Activated B cell treated with CpG ODN at 0.5 μM for 24 hours (primary cell): ENCODE results near the gene ACAP2. TPM values are rescaled to one million over a fixed set of nuclear protein-coding genes. Genes with fewer than 3 reads are reported as not detected.

Source experiments
- ATAC-seq: fragments of 200-7000 bp; cut with Tn5 transposase; one replicate; pipeline ENCODE4 v1.10.0; 2021; ENCODE audit warnings: low read depth, mild to moderate bottlenecking, moderate library complexity
- CTCF ChIA-PET: fragments of 350-600 bp; sonication (Branson Sonifier 250); formaldehyde crosslinking; loops from one replicate; lab custom pipeline; 2021; ENCODE audit warnings: antibody characterized with exemption; lab: Charles Lee
- POLR2A ChIA-PET: fragments of 350-600 bp; sonication (Branson Sonifier 250); formaldehyde crosslinking; loops from one replicate; lab custom pipeline; 2021; ENCODE audit warnings: antibody characterized with exemption; lab: Charles Lee
- DNase-seq: peaks from one replicate; pipeline ENCODE4 v3.0.0; 2022
- H3K27ac Mint-ChIP-seq: one replicate; pipeline ENCODE4 v1.8.0; 2020; ENCODE audit warnings: mixed read lengths
- H3K27me3 Mint-ChIP-seq: one replicate; pipeline ENCODE4 v1.8.0; 2021; ENCODE audit warnings: mixed read lengths
- H3K36me3 Mint-ChIP-seq: one replicate; pipeline ENCODE4 v1.8.0; 2021; ENCODE audit warnings: low read depth, mixed read lengths
- H3K4me1 Mint-ChIP-seq: one replicate; pipeline ENCODE4 v1.8.0; 2021; ENCODE audit warnings: mixed read lengths
- H3K4me3 Mint-ChIP-seq: one replicate; pipeline ENCODE4 v1.8.0; 2020; ENCODE audit warnings: mild to moderate bottlenecking, mixed read lengths
- H3K9me3 Mint-ChIP-seq: one replicate; pipeline ENCODE4 v1.8.0; 2020; ENCODE audit warnings: mixed read lengths
- intact Hi-C: fragments of 100-400 bp; cut with micrococcal nuclease; formaldehyde crosslinking; loops from one replicate; pipeline ENCODE4 v1.15.1; 2024
- total RNA-seq: library from RNA; stranded (reverse); gene quantifications from 2 replicates; pipeline ENCODE4 v1.2.3, GENCODE V29; 2022
- TF ChIP-seq, protein P1 (sequence below): fragments of 200-600 bp; IDR thresholded peaks from one replicate; pipeline ENCODE4 v1.8.0; 2022; ENCODE audit warnings: antibody characterized with exemption, mild to moderate bottlenecking

ACAP2 gene
- total RNA-seq, 1 donor from 2014 or later: 89.7 TPM

DNA sequence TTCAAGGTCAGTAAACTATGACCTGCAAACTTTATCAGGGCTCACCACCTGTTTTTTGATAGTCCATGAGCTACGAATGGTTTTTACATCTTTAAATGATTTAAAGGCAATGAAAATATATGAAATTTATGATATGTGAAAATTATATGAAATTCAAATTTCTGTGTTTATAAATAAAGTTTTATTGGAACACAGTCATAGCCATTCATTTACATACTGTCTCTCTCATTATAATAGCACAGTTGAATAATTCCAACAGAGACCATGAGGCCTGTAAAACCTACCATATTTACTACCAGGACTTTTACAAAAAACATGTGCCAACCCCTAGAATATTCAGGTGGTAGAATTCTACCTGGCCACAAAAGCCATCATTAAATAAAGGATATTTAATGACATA is 107.9 kb downstream of the ACAP2 start:
- no peaks in the 10 kb centered on the region for H3K9me3 Mint-ChIP-seq
- H3K36me3 Mint-ChIP-seq: peaks cover 67% of the 10 kb centered on the region
- POLR2A ChIA-PET: no interaction called here
- no peak overlapping the region for H3K4me3 Mint-ChIP-seq
- H3K4me1 Mint-ChIP-seq: no peaks in the 10 kb centered on the region
- H3K27ac Mint-ChIP-seq: no peak overlapping the region
- CTCF ChIA-PET: interaction anchor here (0.6 kb wide), 1 partner anchor 664 kb away, joined by 3 read pairs; no protein-coding TSS in a partner anchor
- no peaks in the 10 kb centered on the region for H3K27me3 Mint-ChIP-seq
- DNase-seq (no peak), ATAC-seq (no peak)
- TF ChIP-seq, protein P1, sequence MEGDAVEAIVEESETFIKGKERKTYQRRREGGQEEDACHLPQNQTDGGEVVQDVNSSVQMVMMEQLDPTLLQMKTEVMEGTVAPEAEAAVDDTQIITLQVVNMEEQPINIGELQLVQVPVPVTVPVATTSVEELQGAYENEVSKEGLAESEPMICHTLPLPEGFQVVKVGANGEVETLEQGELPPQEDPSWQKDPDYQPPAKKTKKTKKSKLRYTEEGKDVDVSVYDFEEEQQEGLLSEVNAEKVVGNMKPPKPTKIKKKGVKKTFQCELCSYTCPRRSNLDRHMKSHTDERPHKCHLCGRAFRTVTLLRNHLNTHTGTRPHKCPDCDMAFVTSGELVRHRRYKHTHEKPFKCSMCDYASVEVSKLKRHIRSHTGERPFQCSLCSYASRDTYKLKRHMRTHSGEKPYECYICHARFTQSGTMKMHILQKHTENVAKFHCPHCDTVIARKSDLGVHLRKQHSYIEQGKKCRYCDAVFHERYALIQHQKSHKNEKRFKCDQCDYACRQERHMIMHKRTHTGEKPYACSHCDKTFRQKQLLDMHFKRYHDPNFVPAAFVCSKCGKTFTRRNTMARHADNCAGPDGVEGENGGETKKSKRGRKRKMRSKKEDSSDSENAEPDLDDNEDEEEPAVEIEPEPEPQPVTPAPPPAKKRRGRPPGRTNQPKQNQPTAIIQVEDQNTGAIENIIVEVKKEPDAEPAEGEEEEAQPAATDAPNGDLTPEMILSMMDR: no peak
- intact Hi-C loops: loop anchor here (5.0 kb wide), 1 partner anchor 38 kb away; no protein-coding TSS in a partner anchor

DNA sequence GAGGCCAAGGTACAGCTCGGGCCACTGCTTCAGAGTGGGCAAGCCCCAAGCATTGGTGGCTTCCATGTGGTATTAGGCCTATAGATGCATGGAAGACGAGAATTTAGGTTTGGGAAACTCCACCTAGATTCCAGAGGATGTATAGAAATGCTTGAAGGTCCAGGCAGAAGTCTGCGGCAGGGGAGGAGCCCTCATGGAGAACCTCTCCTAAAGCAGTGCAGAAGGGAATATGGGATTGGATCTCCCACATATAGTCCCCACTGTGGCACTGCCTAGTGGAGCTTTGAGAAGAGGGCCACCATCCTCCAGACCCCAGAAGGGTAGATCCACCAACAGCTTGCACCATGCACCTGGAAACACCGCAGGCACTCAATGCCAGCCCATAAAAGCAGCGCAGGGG is 123.8 kb downstream of the ACAP2 start:
- H3K4me3 Mint-ChIP-seq: no peak overlapping the region
- peaks cover 13% of the 10 kb centered on the region for H3K9me3 Mint-ChIP-seq
- no peak for ATAC-seq
- no peaks in the 10 kb centered on the region for H3K4me1 Mint-ChIP-seq
- POLR2A ChIA-PET: no interaction called here
- intact Hi-C loops: no loop called here
- no peak overlapping the region for H3K27ac Mint-ChIP-seq
- peaks cover 64% of the 10 kb centered on the region for H3K36me3 Mint-ChIP-seq
- CTCF ChIA-PET: no interaction called here
- TF ChIP-seq, protein P1: no peak
- DNase-seq: no peak
- H3K27me3 Mint-ChIP-seq: no peaks in the 10 kb centered on the region

DNA sequence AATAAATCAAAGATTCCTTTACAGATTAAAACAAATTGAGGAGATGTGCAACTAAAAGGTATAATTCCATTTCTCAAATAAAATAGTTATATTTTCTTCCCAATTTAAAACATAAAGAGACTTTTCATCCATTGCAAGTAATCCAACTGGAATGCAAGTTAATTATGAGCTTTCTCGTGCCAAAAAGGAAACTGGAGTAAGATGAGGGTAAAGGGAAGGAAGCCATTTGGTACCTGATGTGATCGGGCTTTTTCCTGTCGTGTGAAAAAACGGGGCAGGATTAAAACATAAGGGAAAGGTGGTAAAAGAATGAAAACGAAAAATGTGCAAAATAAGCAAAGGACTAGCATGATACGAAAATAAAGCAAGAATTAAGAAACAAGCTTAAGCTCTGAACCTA is 130.1 kb downstream of the ACAP2 start:
- Mint-ChIP-seq H3K27ac (no peak overlapping the region), H3K27me3 (no peaks in the 10 kb centered on the region), H3K4me3 (no peak overlapping the region), H3K9me3 (no peaks in the 10 kb centered on the region), H3K36me3 (peaks cover 26% of the 10 kb centered on the region), H3K4me1 (no peaks in the 10 kb centered on the region)
- intact Hi-C loops: no loop called here
- ATAC-seq: no peak
- CTCF ChIA-PET: no interaction called here
- TF ChIP-seq, protein P1: no peak
- POLR2A ChIA-PET: interaction anchor here (0.6 kb wide), 1 partner anchor 655 kb away, joined by 3 read pairs; no protein-coding TSS in a partner anchor
- no peak for DNase-seq

DNA sequence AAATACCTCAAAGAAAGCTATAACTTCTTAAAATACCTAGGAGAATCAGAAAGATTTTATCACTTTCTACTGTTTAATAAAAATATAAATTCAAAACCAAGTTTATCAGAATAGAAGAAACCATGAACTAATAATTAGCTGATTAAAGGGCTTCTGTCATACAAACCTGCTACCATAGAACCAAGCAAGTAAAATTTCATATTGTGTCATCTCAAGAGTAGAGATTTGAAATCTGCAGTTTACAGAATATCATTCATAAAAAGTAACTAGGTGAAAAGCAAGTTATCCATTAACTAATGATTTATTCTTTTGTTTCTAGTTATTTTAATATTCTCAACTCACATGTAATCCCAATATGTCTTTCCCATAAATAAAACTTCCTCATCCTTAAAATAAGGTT is 135.1 kb downstream of the ACAP2 start:
- Mint-ChIP-seq H3K27ac (no peak overlapping the region), H3K4me1 (no peaks in the 10 kb centered on the region), H3K4me3 (no peak overlapping the region), H3K9me3 (no peaks in the 10 kb centered on the region), H3K27me3 (no peaks in the 10 kb centered on the region), H3K36me3 (peaks cover 39% of the 10 kb centered on the region)
- ChIA-PET POLR2A (no interaction called here), CTCF (no interaction called here)
- TF ChIP-seq, protein P1: no peak
- DNase-seq (no peak), ATAC-seq (no peak)
- intact Hi-C loops: no loop called here

DNA sequence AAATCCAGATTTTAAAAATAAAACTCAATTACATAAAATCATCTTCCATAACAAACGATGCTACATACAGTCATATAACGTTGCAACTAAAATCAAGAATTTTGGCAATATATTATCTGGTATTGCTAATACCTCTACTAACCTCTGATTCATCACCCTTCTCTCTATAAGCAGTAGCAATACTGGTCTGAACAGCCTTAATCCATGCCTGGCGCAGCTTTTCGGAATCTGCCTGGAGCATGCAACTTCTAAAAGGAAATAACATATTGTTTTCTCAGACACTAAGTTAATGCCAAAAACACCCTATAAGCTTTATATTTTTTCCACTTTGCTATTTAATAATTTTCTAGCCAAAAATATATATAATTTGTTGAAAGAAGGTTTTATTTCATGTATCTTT is 136.5 kb downstream of the ACAP2 start:
- ChIA-PET POLR2A (interaction anchor here (0.7 kb wide), 1 partner anchor 14 kb away, joined by 3 read pairs; no protein-coding TSS in a partner anchor), CTCF (no interaction called here)
- no peaks in the 10 kb centered on the region for H3K9me3 Mint-ChIP-seq
- no peak for DNase-seq
- TF ChIP-seq, protein P1: no peak
- H3K4me1 Mint-ChIP-seq: no peaks in the 10 kb centered on the region
- peaks cover 49% of the 10 kb centered on the region for H3K36me3 Mint-ChIP-seq
- no peak overlapping the region for H3K4me3 Mint-ChIP-seq
- ATAC-seq: no peak
- H3K27ac Mint-ChIP-seq: no peak overlapping the region
- no peaks in the 10 kb centered on the region for H3K27me3 Mint-ChIP-seq
- intact Hi-C loops: no loop called here
